ENCODE data around the gene SEPTIN14. TPM values are rescaled to one million over a fixed set of nuclear protein-coding genes. Genes with fewer than 3 reads are reported as not detected.
"Not testable (repeated sequence)": the region's sequence is repeated elsewhere in the genome, so short reads cannot be mapped to it uniquely, and the experiment has no call there.

Gene SEPTIN14
- total and polyA plus RNA-seq, 5 donors, result not detected

GRCh38 chr7:55785444-55785843 is 77.1 kb downstream of the SEPTIN14 start:
- H3K4me3 ChIP-seq (ENCODE audit: low read length); H3K27ac ChIP-seq (ENCODE audit: low read length); H3K27me3 ChIP-seq (ENCODE audit: control insufficient read depth, insufficient read depth); DNase-seq; H3K9me3 ChIP-seq (ENCODE audit: control insufficient read depth, low read length); ATAC-seq; H3K4me1 ChIP-seq (ENCODE audit: control insufficient read depth, insufficient read depth, low read length); intact Hi-C loops (cut with DNase I): not testable (repeated sequence)
- 84% methylated on average over 7 of the region's 7 CpGs for WGBS

- H3K4me3 ChIP-seq (ENCODE audit: low read length), result no peak overlapping the region
- ATAC-seq (no peak), DNase-seq (no peak)
- no peaks in the 10 kb centered on the region for H3K27me3 ChIP-seq (ENCODE audit: control insufficient read depth, insufficient read depth)
- H3K4me1 ChIP-seq (ENCODE audit: control insufficient read depth, insufficient read depth, low read length), result no peaks in the 10 kb centered on the region
- no peak overlapping the region for H3K27ac ChIP-seq (ENCODE audit: low read length)
- intact Hi-C loops (cut with DNase I), result no loop called here
- H3K9me3 ChIP-seq (ENCODE audit: control insufficient read depth, low read length), result no peaks in the 10 kb centered on the region
- 74% methylated on average over 4 of the region's 4 CpGs for WGBS
Observed at GRCh38 chr7:55784151-55784550, 78.4 kb downstream of the SEPTIN14 start.

DNA sequence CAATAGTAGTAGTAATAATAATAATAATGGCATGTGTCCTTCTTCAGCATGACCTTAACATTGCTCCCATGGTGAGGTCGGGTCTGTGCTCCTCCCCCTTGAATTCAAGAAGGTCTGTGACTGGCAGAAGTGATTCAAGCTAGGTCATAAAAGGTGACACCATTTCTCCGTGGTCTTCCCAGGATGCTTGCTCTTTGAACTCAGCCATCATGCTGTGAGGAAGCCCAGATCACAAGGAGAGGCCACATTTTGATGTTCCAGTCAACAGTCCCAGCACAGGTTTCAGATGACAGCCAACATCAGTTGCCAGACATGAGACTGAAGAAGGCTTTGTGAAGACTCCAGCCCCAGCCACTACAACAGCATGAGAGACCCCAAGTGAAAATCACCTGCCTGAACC is 83.9 kb downstream of the SEPTIN14 start:
- Histone ChIP-seq H3K4me1 (ENCODE audit: control insufficient read depth, insufficient read depth, low read length) (no peaks in the 10 kb centered on the region), H3K27ac (ENCODE audit: low read length) (no peak overlapping the region), H3K27me3 (ENCODE audit: control insufficient read depth, insufficient read depth) (no peaks in the 10 kb centered on the region), H3K9me3 (ENCODE audit: control insufficient read depth, low read length) (no peaks in the 10 kb centered on the region), H3K4me3 (ENCODE audit: low read length) (no peak overlapping the region)
- 18% methylated on average over 2 of the region's 2 CpGs for WGBS
- intact Hi-C loops (cut with DNase I), result no loop called here
- ATAC-seq (no peak), DNase-seq (no peak)

- ATAC-seq, result no peak
- H3K9me3 ChIP-seq (ENCODE audit: control insufficient read depth, low read length), result no peaks in the 10 kb centered on the region
- intact Hi-C loops (cut with DNase I), result no loop called here
- no peaks in the 10 kb centered on the region for H3K4me1 ChIP-seq (ENCODE audit: control insufficient read depth, insufficient read depth, low read length)
- no peak for DNase-seq
- no peak overlapping the region for H3K4me3 ChIP-seq (ENCODE audit: low read length)
- WGBS, result 89% methylated on average over 8 of the region's 8 CpGs
- no peaks in the 10 kb centered on the region for H3K27me3 ChIP-seq (ENCODE audit: control insufficient read depth, insufficient read depth)
- no peak overlapping the region for H3K27ac ChIP-seq (ENCODE audit: low read length)
Observed at GRCh38 chr7:55776196-55776595, 86.4 kb downstream of the SEPTIN14 start.

DNA sequence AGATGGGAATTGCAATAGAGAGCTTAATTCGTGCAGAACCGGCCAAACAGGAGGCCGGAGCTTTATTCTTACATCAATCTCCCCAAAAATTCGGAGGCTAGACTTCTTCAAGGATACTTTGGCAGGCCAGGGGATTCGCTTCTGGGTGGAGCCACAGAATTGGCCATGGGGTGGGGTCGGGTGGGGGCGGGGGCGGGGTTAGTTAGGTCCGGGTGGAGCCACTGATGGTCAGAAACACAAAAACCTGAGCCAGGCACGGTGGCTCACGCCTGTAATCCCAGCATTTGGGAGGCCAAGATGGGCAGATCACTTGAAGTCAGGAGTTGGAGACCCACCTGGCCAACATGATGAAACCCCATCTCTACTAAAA is 87.5 kb downstream of the SEPTIN14 start:
- Histone ChIP-seq H3K27me3 (ENCODE audit: control insufficient read depth, insufficient read depth) (no peaks in the 10 kb centered on the region), H3K4me3 (ENCODE audit: low read length) (no peak overlapping the region), H3K9me3 (ENCODE audit: control insufficient read depth, low read length) (no peaks in the 10 kb centered on the region), H3K27ac (ENCODE audit: low read length) (no peak overlapping the region), H3K4me1 (ENCODE audit: control insufficient read depth, insufficient read depth, low read length) (no peaks in the 10 kb centered on the region)
- 43% methylated on average over 11 of the region's 11 CpGs for WGBS
- intact Hi-C loops (cut with DNase I), result no loop called here
- ATAC-seq (no peak), DNase-seq (no peak)

DNA sequence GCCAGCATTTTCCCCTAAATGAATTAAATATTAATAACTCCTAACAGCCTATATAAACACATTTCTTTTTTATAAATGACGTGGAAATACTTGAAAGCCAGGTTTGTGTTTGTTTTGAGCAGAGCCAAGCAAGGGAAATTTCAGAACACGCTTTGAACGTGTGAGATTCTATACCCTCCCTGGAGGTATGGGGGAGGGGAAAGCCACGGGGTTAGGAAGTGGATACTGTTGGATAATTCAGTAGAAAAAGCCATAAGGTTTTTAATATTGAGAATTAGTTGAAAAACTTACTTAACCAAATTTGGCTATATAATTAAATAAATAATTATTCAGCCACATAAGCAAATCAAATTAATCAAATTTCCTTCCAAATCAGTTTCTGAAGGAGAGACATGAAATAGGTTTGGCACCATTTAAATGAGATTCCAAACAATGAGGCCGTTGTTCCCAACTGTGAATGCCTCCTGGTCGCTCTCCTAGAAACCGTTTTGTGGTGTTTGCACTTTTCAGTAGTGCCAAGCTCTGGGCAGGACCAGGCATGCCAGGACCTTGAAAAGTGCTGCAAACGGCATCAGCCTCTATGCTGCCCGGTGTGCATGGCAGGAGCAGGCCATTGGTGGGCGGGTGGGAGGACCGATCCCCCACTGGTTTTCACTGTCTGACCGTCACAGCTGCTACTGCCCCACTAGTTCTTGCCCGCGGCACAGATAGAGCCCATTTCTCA is 88.1 kb downstream of the SEPTIN14 start:
- H3K27ac ChIP-seq (ENCODE audit: low read length), result no peak overlapping the region
- H3K9me3 ChIP-seq (ENCODE audit: control insufficient read depth, low read length), result no peaks in the 10 kb centered on the region
- no peak overlapping the region for H3K4me3 ChIP-seq (ENCODE audit: low read length)
- no peak for DNase-seq
- no peaks in the 10 kb centered on the region for H3K4me1 ChIP-seq (ENCODE audit: control insufficient read depth, insufficient read depth, low read length)
- 49% methylated on average over 14 of the region's 14 CpGs for whole genome bisulfite sequencing
- intact Hi-C loops (cut with DNase I), result no loop called here
- no peaks in the 10 kb centered on the region for H3K27me3 ChIP-seq (ENCODE audit: control insufficient read depth, insufficient read depth)
- no peak for ATAC-seq

- Histone ChIP-seq H3K9me3 (ENCODE audit: control insufficient read depth, low read length) (no peaks in the 10 kb centered on the region), H3K4me3 (ENCODE audit: low read length) (no peak overlapping the region), H3K27me3 (ENCODE audit: control insufficient read depth, insufficient read depth) (no peaks in the 10 kb centered on the region), H3K27ac (ENCODE audit: low read length) (no peak overlapping the region), H3K4me1 (ENCODE audit: control insufficient read depth, insufficient read depth, low read length) (no peaks in the 10 kb centered on the region)
- WGBS, result 77% methylated on average over 10 of the region's 10 CpGs
- no peak for DNase-seq
- intact Hi-C loops (cut with DNase I), result no loop called here
- no peak for ATAC-seq
Observed at GRCh38 chr7:55770778-55771177, 91.8 kb downstream of the SEPTIN14 start.

DNA sequence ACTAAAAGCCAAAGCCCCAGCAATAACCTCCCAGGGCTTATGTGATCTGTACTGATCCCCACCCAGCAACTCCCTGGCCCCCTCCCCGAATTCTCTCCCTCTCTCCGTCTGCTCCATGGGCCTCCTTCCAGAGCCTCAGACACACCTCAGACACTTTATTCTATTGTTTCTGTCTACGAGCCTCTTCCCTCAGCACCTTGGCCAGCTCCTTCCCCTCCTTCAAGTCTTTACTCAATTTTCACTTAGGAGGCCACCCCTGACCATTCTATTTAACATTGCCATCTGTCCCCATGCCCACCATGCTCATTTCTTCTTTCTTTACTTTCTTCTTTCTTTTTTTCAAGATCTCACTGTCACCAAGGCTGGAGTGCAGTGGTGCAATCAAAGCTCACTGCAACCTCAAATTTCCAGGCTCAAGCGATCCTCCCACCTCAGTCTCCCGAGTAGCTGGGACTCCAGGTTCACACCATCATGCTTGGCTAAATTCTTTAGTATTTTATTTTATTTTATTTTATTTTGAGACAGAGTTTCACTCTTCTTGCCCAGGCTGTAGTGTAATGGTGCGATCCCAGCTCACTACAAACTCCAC is 109.2 kb downstream of the SEPTIN14 start:
- intact Hi-C loops (cut with DNase I); ATAC-seq; H3K9me3 ChIP-seq (ENCODE audit: control insufficient read depth, low read length); H3K27ac ChIP-seq (ENCODE audit: low read length); DNase-seq; H3K4me1 ChIP-seq (ENCODE audit: control insufficient read depth, insufficient read depth, low read length); H3K27me3 ChIP-seq (ENCODE audit: control insufficient read depth, insufficient read depth); H3K4me3 ChIP-seq (ENCODE audit: low read length): not testable (repeated sequence)
- WGBS, result 64% methylated on average over 6 of the region's 6 CpGs

DNA sequence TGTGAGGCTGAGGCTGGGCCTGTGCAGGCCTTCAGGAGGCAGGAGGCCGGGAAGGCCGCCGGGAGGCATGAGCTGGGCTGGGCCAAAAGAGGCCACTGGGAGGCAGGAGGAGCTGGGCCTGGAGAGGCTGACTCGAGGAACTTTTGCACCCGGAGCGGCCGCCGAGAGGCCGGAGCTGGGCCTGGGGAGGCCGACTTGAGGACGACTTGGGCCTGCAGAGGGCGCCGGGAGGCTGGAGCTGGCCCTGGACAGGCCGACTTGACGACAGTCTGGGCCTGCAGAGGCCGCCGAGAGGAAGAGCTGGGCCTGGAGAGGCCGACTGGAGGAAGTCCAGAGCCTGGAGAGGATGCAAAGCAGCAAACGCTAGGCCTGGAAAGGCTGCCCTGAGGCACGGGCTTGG is 117.8 kb downstream of the SEPTIN14 start:
- H3K4me3 ChIP-seq (ENCODE audit: low read length); ATAC-seq; H3K27ac ChIP-seq (ENCODE audit: low read length); intact Hi-C loops (cut with DNase I); H3K9me3 ChIP-seq (ENCODE audit: control insufficient read depth, low read length); H3K4me1 ChIP-seq (ENCODE audit: control insufficient read depth, insufficient read depth, low read length); H3K27me3 ChIP-seq (ENCODE audit: control insufficient read depth, insufficient read depth): not testable (repeated sequence)
- peak in 1 of 3 donors; percentile 45 for DNase-seq
- WGBS, result 87% methylated on average over 19 of the region's 20 CpGs

Other genes starting within 250 kb of the SEPTIN14 start
- 1 to 10 TPM; 2.8 to 7.3 (median 3.5) TPM for gene ZNF713, start 24.7 kb upstream of the SEPTIN14 start, total RNA-seq
- 2.0 TPM for gene ZNF713, start 24.7 kb upstream of the SEPTIN14 start, polyA plus RNA-seq
- gene MRPS17, start 89.1 kb upstream of the SEPTIN14 start, total RNA-seq, result 10 to 100 TPM; 16.6 to 22.2 (median 19.3) TPM
- 19.1 TPM for gene MRPS17, start 89.1 kb upstream of the SEPTIN14 start, polyA plus RNA-seq
- 100 to 1,000 TPM; 209 to 280 (median 253) TPM for gene NIPSNAP2, start 101.8 kb upstream of the SEPTIN14 start, total RNA-seq
- 209 TPM for gene NIPSNAP2, start 101.8 kb upstream of the SEPTIN14 start, polyA plus RNA-seq
- 10 to 100 TPM; 10.8 to 19.1 (median 13.4) TPM for gene PSPH, start 188.7 kb upstream of the SEPTIN14 start, total RNA-seq
- gene PSPH, start 188.7 kb upstream of the SEPTIN14 start, polyA plus RNA-seq, result 6.5 TPM
- gene CCT6A, start 189.0 kb upstream of the SEPTIN14 start, total RNA-seq, result 10 to 100 TPM; 58.5 to 72.6 (median 69.5) TPM
- 79.0 TPM for gene CCT6A, start 189.0 kb upstream of the SEPTIN14 start, polyA plus RNA-seq
- 10 to 100 TPM; 42.7 to 50.0 (median 44.4) TPM for gene SUMF2, start 201.5 kb upstream of the SEPTIN14 start, total RNA-seq
- gene SUMF2, start 201.5 kb upstream of the SEPTIN14 start, polyA plus RNA-seq, result 39.8 TPM
- 10 to 100 TPM; 22.6 to 50.4 (median 29.6) TPM for gene PHKG1, start 230.2 kb upstream of the SEPTIN14 start, total RNA-seq
- gene PHKG1, start 230.2 kb upstream of the SEPTIN14 start, polyA plus RNA-seq, result 24.5 TPM
- 100 to 1,000 TPM; 376 to 473 (median 432) TPM for gene CHCHD2, start 243.7 kb upstream of the SEPTIN14 start, total RNA-seq
- gene CHCHD2, start 243.7 kb upstream of the SEPTIN14 start, polyA plus RNA-seq, result 522 TPM